SJCRH30 (cell line): ENCODE results near the gene MRPL34. TPM values are rescaled to one million over a fixed set of nuclear protein-coding genes. Genes with fewer than 3 reads are reported as not detected.
"Not testable (repeated sequence)": the region's sequence is repeated elsewhere in the genome, so short reads cannot be mapped to it uniquely, and the experiment has no call there.

Experiments used
- DNase-seq, 2 experiments: peaks; one replicate each; pipeline ENCODE4 v3.0.0-alpha.2; 2015 to 2020
- H3K27ac ChIP-seq: fragments of 250-450 bp; sonication (Bioruptor Pico); 2 replicates; pipeline ENCODE4 v1.5.1; 2020; ENCODE audit warnings: mild to moderate bottlenecking, moderate library complexity
- H3K27me3 ChIP-seq: fragments of 250-450 bp; sonication (Bioruptor Pico); 2 replicates; pipeline ENCODE4 v1.5.1; 2020; ENCODE audit warnings: mild to moderate bottlenecking, moderate library complexity
- H3K36me3 ChIP-seq: fragments of 250-450 bp; sonication (Bioruptor Pico); 2 replicates; pipeline ENCODE4 v1.5.1; 2020; ENCODE audit warnings: mild to moderate bottlenecking, moderate library complexity
- H3K4me1 ChIP-seq: fragments of 250-450 bp; sonication (Bioruptor Pico); 2 replicates; pipeline ENCODE4 v1.5.1; 2020; ENCODE audit warnings: mild to moderate bottlenecking, moderate library complexity
- H3K4me3 ChIP-seq: fragments of 250-450 bp; sonication (Bioruptor Pico); 2 replicates; pipeline ENCODE4 v1.5.1; 2020; ENCODE audit warnings: mild to moderate bottlenecking, moderate library complexity
- H3K9me3 ChIP-seq: fragments of 250-450 bp; sonication (Bioruptor Pico); replicated peaks from 2 replicates; pipeline ENCODE4 v1.5.1; 2020; ENCODE audit warnings: mild to moderate bottlenecking, moderate library complexity
- total RNA-seq: library from RNA; depleted of rRNA; stranded (reverse); fragments of >200 nt; shearing (Covaris generic); gene quantifications from 2 replicates; pipeline ENCODE4 v1.2.3, GENCODE V29; 2014

Gene MRPL34
- total RNA-seq, 1 experiment from 2014 or later: 68.5 TPM

DNA sequence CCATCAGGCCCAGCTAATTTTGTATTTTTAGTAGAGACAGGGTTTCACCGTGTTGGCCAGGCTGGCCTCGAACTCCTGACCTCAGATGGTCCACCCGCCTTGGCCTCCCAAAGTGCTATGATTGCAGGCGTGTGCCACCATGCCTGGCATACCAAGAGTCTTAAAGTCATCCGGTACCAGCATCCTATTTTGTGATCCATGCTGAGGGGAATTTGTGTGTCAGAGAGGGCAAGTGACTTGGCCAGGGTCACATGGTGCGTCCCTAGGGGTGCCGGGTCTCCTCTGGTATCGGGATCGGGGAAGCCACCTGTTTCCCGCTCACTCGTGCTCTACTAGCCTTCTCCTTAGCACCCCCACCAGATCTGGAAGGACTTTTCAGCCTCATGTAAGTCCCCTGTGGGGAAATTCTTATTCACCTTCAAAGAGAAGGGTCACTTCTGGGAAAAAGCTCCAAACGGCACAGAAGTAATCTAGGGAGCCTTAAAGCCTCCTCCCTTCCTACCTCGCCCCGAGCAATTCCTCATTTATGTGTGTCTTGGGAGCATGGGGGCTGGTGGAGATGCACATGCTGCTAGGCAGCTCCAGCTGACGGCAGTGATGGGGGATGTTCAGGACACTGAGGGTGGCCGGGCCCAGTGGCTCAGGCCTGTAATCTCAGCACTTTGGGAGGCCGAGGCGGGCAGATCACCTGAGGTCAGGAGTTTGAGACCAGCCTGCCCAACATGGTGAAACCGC is 30.1 kb upstream of the MRPL34 start:
- H3K4me3 ChIP-seq: no peak overlapping the region
- no peak for DNase-seq
- H3K27me3 ChIP-seq: no peaks in the 10 kb centered on the region
- no peak overlapping the region for H3K27ac ChIP-seq
- H3K9me3 ChIP-seq: no peaks in the 10 kb centered on the region
- H3K36me3 ChIP-seq: peaks cover 50% of the 10 kb centered on the region
- H3K4me1 ChIP-seq: no peaks in the 10 kb centered on the region

DNA sequence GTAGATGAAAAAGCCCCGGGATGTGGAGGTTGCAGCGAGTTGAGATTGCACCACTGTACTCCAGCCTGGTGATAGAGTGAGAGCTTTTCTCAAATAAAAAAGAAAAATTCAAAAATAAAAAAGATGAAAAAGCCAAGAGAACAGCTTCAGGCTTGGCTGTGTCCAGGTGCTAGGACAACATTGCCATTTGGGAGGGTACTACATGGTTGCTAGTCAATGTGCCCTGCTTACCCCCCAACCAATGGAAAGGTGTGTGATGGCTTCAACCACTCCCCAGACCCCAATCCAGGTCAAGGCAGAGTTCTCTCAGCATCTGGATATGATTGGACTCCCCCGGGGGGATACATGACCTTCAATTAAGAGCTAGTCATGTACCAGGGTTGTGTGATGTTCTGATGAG is 26.2 kb upstream of the MRPL34 start:
- Histone ChIP-seq H3K9me3 (no peaks in the 10 kb centered on the region), H3K4me3 (no peak overlapping the region), H3K36me3 (peaks cover 31% of the 10 kb centered on the region), H3K4me1 (no peaks in the 10 kb centered on the region), H3K27me3 (no peaks in the 10 kb centered on the region), H3K27ac (no peak overlapping the region)
- no peak for DNase-seq

DNA sequence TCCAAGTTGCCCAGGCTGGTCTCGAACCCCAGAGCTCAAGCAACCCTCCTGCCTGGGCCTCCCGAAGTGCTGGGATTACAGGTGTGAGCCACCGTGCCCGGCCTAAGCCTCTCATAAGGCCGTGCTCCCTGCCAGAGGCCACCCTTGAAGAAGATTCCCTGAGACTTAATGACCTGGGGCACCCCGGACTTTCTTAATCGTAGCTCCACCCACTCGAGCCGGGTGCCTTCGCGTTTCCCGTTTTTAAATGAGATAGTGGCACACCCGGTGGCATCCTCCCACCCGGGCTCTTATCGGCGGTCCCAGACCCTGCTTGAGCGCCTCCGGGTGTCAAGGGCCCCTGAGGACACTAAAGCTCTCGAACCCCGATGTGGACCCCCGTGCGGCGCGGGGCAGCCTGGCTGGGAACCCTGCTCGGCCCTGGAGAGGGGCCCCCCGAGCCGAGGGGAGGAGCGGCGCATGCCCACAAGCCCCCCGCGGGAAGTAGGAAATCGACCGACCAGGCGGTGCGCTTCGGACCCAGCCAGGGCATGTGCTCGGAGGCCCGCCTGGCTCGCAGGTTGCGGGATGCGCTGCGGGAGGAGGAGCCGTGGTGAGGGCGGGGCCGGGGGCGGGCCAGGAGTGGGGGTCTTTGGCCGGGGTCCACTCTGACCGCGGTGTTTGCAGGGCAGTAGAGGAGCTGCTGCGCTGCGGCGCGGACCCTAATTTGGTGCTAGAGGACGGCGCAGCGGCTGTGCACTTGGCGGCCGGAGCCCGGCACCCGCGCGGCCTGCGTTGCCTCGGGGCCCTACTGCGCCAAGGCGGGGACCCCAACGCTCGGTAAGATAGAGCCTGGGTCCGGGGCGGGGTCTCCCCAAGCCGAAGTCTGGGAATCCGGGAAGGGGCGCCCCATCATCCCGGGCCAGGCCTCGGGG is 24.0 kb upstream of the MRPL34 start, which contains the start of gene ANKLE1:
ANKLE1 (plus strand) TSS at position 511 of the 914 bp plus-strand sequence; CDS start at position 531, 20 bp downstream.
- peaks cover 18% of the 10 kb centered on the region for H3K36me3 ChIP-seq
- H3K27me3 ChIP-seq: no peaks in the 10 kb centered on the region
- no peaks in the 10 kb centered on the region for H3K4me1 ChIP-seq
- no peak within 1 kb of the TSS for H3K4me3 ChIP-seq
- H3K27ac ChIP-seq: no peak within 1 kb of the TSS
- no peaks in the 10 kb centered on the region; the same call in 1 of the 2 replicates for H3K9me3 ChIP-seq
- no peak for DNase-seq

DNA sequence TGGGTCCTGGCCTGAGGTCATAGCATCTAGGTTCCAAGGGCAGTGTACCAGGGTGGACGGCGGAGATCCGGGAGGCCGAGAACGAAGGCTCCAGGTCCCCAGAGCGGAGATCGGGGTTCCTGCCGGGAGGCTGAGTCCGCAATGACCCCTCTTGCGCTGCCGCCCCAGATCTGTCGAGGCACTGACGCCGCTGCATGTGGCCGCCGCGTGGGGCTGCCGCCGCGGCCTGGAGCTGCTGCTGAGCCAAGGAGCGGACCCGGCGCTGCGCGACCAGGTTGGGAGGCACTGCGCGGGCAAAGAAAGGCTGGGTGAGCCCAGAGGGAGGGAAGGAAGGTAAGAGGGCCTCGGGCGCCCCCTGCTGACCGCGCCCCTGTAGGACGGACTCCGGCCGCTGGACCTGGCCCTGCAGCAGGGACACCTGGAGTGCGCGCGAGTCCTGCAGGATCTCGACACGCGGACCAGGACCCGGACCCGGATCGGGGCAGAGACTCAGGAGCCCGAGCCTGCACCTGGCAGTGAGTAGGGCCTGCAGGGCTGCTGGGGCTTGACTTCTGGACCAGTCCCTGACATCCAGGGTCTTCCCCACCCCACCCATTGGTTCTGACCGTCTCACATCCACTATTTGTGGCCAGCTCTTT is 23.1 kb upstream of the MRPL34 start:
- peak; percentile 90 to 91 for DNase-seq
- H3K27me3 ChIP-seq: no peaks in the 10 kb centered on the region
- H3K4me1 ChIP-seq: no peaks in the 10 kb centered on the region
- no peak overlapping the region for H3K4me3 ChIP-seq
- H3K9me3 ChIP-seq: no peaks in the 10 kb centered on the region; the same call in 1 of the 2 replicates
- H3K27ac ChIP-seq: no peak overlapping the region
- H3K36me3 ChIP-seq: peaks cover 11% of the 10 kb centered on the region

DNA sequence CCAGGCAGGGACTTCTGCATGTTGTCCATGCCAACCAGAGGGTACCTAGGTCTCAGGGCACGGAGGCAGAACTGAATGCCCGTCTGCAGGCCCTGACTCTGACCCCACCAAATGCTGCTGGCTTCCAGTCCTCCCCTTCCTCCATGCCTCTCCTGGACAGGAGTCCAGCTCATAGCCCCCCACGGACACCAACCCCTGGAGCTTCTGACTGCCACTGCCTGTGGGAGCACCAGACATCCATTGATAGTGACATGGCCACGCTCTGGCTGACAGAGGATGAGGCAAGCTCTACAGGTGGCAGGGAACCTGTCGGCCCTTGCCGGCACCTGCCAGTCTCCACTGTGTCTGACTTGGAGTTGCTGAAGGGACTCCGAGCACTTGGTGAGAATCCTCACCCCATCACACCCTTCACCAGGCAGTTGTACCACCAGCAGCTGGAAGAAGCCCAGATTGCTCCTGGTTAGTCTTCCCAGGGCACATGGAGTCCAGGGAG is 22.1 kb upstream of the MRPL34 start:
- H3K9me3 ChIP-seq: no peaks in the 10 kb centered on the region; the same call in 1 of the 2 replicates

DNA sequence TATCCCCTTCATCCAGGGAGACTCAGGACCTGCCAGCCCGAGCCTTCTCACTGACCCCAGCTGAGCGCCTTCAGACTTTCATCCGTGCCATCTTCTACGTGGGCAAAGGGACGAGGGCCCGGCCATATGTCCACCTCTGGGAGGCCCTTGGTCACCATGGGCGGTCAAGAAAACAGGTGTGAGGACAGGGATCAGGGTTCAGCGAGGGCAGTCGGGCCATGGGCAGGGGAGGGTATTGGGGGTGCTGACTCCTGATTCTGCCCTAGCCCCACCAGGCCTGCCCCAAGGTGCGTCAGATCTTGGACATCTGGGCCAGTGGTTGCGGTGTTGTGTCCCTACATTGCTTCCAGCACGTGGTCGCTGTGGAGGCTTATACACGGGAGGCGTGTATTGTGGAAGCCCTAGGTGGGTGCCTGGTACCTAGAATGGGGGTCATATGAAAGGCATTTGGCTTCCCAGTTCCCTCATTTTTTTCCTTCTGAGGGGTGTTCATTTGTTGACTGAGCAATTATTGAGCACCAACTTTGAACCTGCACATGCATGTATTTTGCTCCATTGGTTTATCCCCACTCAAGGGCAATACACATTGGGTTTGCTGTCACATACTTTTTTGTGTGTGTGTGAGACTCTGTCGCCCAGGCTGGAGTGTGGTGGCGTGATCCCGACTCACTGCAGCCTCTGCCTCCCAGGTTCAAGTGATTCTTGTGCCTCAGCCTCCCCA is 20.1 kb upstream of the MRPL34 start:
- no peaks in the 10 kb centered on the region for H3K27me3 ChIP-seq
- no peaks in the 10 kb centered on the region; the same call in 1 of the 2 replicates for H3K9me3 ChIP-seq
- DNase-seq: no peak
- H3K4me3 ChIP-seq: no peak overlapping the region
- H3K36me3 ChIP-seq: no peaks in the 10 kb centered on the region
- no peak overlapping the region for H3K27ac ChIP-seq
- no peaks in the 10 kb centered on the region for H3K4me1 ChIP-seq

More for the DNA sequence above, 22.1 kb upstream of the MRPL34 start:
- H3K4me3 ChIP-seq: no peak overlapping the region
- H3K4me1 ChIP-seq: no peaks in the 10 kb centered on the region
- no peak for DNase-seq
- H3K36me3 ChIP-seq: peaks cover 5% of the 10 kb centered on the region; the same call in 1 of the 2 replicates
- H3K27me3 ChIP-seq: no peaks in the 10 kb centered on the region
- no peak overlapping the region for H3K27ac ChIP-seq

DNA sequence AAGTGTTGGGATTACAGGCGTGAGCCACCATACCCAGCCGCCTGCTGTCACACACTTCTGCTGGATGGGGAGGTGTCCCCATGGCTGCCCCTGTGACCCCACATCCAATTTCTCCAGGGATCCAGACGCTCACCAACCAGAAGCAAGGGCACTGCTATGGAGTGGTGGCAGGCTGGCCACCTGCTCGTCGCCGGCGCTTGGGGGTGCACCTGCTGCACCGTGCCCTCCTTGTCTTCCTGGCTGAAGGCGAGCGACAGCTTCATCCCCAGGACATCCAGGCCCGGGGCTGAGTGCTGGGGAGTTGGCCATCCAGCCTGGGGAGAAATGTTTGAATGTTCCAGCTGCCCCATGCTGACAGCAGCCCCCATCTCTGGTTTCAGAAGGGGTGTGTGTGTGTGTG is 19.4 kb upstream of the MRPL34 start:
- Histone ChIP-seq H3K27ac (no peak overlapping the region), H3K9me3 (no peaks in the 10 kb centered on the region; the same call in 1 of the 2 replicates), H3K4me1 (no peaks in the 10 kb centered on the region), H3K4me3 (no peak overlapping the region), H3K36me3 (no peaks in the 10 kb centered on the region), H3K27me3 (no peaks in the 10 kb centered on the region)
- no peak for DNase-seq

DNA sequence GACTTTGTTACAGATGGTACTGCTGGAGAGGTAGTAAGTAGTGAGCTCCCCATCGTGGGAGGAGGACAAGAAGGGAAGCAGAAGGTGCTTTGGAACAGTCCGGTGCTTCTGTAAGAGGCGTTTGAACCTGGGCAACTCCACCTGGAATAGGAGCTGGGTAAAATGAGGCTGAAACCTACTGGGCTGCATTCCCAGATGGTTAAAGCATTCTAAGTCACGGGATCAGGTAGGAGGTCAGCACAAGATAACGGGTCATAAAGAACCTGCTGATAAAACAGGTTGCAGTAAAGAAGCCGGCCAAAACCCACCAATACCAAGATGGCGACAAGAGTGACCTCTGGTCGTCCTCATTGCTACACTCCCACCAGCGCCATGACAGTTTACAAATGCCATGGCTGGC is 18.9 kb upstream of the MRPL34 start:
- Histone ChIP-seq H3K9me3 (no peaks in the 10 kb centered on the region; the same call in 1 of the 2 replicates), H3K4me1 (no peaks in the 10 kb centered on the region), H3K4me3 (no peak overlapping the region), H3K27me3 (no peaks in the 10 kb centered on the region), H3K27ac (no peak overlapping the region), H3K36me3 (no peaks in the 10 kb centered on the region)
- no peak for DNase-seq

DNA sequence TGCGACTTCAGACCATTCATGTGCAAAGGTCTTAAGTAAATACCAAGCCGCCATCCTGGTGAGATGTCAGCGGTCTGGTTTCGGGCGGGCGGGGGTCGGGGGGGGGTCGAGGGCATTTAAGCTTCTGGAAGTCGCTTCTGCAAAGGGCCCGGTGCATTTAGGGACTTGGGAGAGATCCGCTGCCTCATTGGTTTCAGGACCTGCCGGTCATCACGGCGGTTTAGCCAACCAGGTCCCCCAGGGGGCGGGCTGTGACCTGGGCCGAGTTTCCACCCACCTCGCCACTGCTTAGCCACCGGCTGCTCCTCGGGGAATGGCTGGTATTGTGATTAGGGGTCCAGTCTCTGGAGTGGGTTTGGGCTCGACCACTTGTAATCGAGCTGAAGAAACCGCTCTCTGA is 16.2 kb upstream of the MRPL34 start:
- Histone ChIP-seq H3K27ac (no peak overlapping the region), H3K4me1 (no peaks in the 10 kb centered on the region), H3K36me3 (peaks cover 7% of the 10 kb centered on the region), H3K27me3 (no peaks in the 10 kb centered on the region), H3K4me3 (no peak overlapping the region), H3K9me3 (no peaks in the 10 kb centered on the region; the same call in 1 of the 2 replicates)
- DNase-seq: peak; percentile 33 to 39

DNA sequence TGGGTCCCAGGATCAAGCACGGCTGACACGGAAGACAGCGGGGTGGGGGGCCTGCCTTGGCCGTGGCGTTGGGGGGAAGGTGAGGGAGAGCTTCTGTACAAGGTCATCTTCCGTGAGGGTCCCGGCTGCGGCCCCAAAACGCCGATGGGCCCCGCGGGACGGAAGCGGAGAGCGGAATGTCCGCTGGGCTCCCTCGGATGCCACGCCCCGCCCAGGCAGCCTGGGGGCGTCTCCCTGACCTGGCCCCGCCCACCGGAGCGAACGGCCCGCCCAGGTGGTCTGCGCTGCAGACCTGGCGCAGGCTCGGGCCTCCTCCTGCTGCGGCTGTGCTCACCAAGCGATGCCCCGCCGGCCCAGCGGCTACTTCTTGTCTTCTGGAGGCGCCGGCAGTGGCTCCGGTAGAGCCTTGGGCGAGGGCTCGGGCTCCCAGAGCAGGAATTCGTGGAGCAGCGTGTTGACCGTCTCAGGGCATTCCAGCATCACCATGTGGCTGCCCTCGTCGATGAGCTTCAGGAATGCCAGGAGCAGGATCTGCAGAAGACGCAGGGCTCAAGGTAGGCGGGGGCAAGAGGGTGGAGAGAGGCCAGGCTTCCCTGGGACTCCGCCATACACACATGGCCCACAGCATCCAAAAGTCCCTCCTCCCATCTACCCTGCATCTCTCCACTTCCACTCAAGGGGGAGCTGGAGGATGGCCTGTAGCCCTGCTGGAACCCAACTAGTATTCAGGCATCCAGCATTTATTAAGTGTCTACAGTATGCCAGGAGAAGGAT is 13.2 kb upstream of the MRPL34 start:
- peaks cover 25% of the 10 kb centered on the region for H3K36me3 ChIP-seq
- H3K4me1 ChIP-seq: no peaks in the 10 kb centered on the region
- H3K27ac ChIP-seq: no peak overlapping the region
- no peak overlapping the region for H3K4me3 ChIP-seq
- peak; percentile 31 to 55 for DNase-seq
- no peaks in the 10 kb centered on the region for H3K9me3 ChIP-seq
- no peaks in the 10 kb centered on the region for H3K27me3 ChIP-seq

DNA sequence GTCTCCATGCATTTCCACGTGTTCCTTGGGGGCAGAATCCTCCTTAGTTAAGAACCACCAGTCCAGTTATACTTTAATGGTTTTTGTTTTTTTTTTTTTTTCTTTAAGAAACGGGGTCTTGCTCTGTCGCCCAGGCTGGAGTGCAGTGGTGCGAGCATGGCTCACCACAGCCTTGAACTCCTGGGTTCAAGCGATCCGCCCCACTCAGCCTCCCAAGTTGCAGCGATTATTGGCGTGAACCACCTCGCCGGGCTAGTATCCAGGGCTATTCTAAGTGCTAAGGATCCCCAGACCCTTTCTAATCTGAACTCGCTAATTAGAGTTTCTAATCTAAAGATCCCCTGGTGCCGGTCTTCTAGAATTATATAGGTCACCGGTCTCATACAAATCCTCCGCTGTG is 12.1 kb upstream of the MRPL34 start:
- no peak for DNase-seq
- Histone ChIP-seq H3K4me3 (no peak overlapping the region), H3K27ac (no peak overlapping the region), H3K36me3 (peaks cover 33% of the 10 kb centered on the region), H3K4me1 (no peaks in the 10 kb centered on the region), H3K9me3 (peaks cover 4% of the 10 kb centered on the region; the same call in 1 of the 2 replicates), H3K27me3 (no peaks in the 10 kb centered on the region)

DNA sequence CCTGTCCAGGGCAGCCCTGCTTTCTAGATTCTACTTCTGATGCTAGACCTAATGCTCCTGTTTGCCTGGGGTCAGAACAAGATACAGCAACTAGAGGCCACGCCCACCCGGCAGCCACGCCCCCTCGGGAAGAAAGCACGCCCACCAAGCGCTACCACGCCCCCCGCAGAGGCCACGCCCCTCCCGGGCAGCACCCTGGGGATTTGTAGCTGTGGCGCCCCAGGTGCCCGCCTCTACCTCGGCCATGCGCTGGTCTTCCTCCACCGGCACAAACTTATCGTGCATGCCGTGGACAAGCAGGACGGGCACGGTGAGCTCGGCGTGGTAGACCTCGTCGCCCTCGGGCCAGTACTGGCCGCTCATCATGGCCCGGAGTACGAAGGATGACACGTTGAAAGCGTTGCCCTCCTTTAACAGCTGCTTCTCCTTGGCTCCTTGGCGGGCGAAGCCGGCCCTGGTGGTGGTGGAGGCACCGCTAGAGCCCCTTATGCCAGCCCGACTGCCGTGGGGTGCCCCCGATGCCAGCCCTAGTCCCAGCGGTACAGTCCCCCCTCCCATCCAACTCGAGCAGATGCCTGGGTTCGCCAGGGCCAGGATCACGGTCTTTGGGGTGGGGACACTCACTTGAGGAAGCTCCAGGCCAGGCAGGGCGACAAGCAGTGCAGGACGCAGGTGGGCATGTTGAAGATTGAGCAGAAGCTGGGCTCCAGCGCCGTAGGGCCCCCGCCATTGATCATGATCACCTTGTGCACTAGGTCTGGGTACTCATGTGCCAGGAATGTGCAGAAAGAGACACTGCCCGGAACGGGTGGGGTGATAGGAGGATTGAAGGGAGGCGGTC is 11.4 kb upstream of the MRPL34 start:
- no peak overlapping the region for H3K4me3 ChIP-seq
- H3K36me3 ChIP-seq: peaks cover 33% of the 10 kb centered on the region
- H3K4me1 ChIP-seq: no peaks in the 10 kb centered on the region
- DNase-seq: peak; percentile 48 to 60
- H3K27me3 ChIP-seq: no peaks in the 10 kb centered on the region
- H3K27ac ChIP-seq: no peak overlapping the region
- H3K9me3 ChIP-seq: peaks cover 4% of the 10 kb centered on the region; the same call in 1 of the 2 replicates

DNA sequence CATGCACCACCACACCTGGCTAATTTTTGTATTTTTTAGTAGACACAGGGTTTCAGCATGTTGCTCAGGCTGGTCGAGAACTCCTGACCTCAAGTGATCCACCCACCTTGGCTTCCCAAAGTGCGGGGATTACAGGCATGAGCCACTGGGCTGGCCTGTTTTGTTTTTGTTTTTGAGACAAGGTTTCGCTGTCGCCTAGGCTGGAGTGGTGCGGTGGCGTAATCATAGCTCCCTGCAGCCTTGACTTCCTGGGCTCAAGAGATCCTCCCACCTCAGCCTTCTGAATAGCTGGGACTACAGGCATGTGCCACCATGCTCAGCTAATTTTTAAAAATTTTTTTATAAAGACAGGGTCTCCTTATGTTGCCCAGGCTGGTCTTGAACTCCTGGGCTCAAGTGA is 10.1 kb upstream of the MRPL34 start:
- not testable (repeated sequence) for DNase-seq, H3K4me1 ChIP-seq, H3K27me3 ChIP-seq, H3K4me3 ChIP-seq, H3K9me3 ChIP-seq, H3K27ac ChIP-seq
- peaks cover 33% of the 10 kb centered on the region for H3K36me3 ChIP-seq
